Common myeloid progenitor, CD34-positive (primary cell): ENCODE results near the gene MFAP4.

ENCODE experiments used
- CTCF ChIA-PET: fragments of 350-600 bp; sonication (Branson Sonifier 250); formaldehyde crosslinking; loops from one replicate; lab custom pipeline; 2021; ENCODE audit warnings: antibody characterized with exemption; lab: Charles Lee
- POLR2A ChIA-PET: fragments of 350-600 bp; sonication (Branson Sonifier 250); formaldehyde crosslinking; loops from one replicate; lab custom pipeline; 2021; ENCODE audit warnings: antibody characterized with exemption; lab: Charles Lee
- DNase-seq, 3 donors: peaks; one replicate each; pipeline versions ENCODE4 v3.0.0 to v3.0.0-alpha.2; 2013
- H3K27ac ChIP-seq, 2 experiments: 1 replicate in 1 of 2; 2 replicates in 1 of 2; pipeline ENCODE4 v1.7.0; 2013; ENCODE audit warnings: inconsistent platforms in 2 of 2, low read length in 2 of 2, mild to moderate bottlenecking in 2 of 2, low read depth in 1 of 2, moderate library complexity in 1 of 2; ENCODE audit not compliant: severe bottlenecking in 2 of 2, insufficient read depth in 1 of 2, poor library complexity in 1 of 2
- H3K27me3 ChIP-seq, 5 experiments: replicated peaks in 2 of 5; 1 replicate in 3 of 5; 2 replicates in 2 of 5; pipeline versions ENCODE4 v1.6.1 to v1.7.0; 2013; ENCODE audit warnings: low read length in 4 of 5, mild to moderate bottlenecking in 2 of 5, moderate library complexity in 2 of 5, inconsistent platforms in 1 of 5; ENCODE audit not compliant: insufficient read depth in 5 of 5, control insufficient read depth in 4 of 5
- H3K36me3 ChIP-seq, 4 experiments: 1 replicate in 2 of 4; 2 replicates in 2 of 4; pipeline versions ENCODE4 v1.6.1 to v1.7.0; 2013; ENCODE audit warnings: low read length in 3 of 4, control low read depth in 1 of 4, mild to moderate bottlenecking in 1 of 4; ENCODE audit not compliant: control insufficient read depth in 4 of 4, insufficient read depth in 4 of 4
- H3K4me1 ChIP-seq, 4 experiments: 1 replicate in 3 of 4; 2 replicates in 1 of 4; pipeline versions ENCODE4 v1.6.1 to v1.7.1; 2013; ENCODE audit warnings: low read length in 3 of 4, mild to moderate bottlenecking in 3 of 4, control low read depth in 1 of 4, inconsistent platforms in 1 of 4, moderate library complexity in 1 of 4; ENCODE audit not compliant: control insufficient read depth in 4 of 4, insufficient read depth in 4 of 4; ENCODE audit errors: control extremely low read depth in 1 of 4
- H3K4me3 ChIP-seq, 7 experiments: 1 replicate in 4 of 7; 2 replicates in 3 of 7; pipeline versions ENCODE4 v1.5.1 to v1.7.0; 2013; ENCODE audit warnings: mild to moderate bottlenecking in 7 of 7, low read length in 6 of 7, moderate library complexity in 6 of 7, inconsistent platforms in 2 of 7, low read depth in 2 of 7, control low read depth in 1 of 7; ENCODE audit not compliant: insufficient read depth in 4 of 7, control insufficient read depth in 1 of 7; ENCODE audit errors: extremely low read depth in 1 of 7
- H3K9me3 ChIP-seq, 5 experiments: 1 replicate in 4 of 5; 2 replicates in 1 of 5; pipeline versions ENCODE4 v1.6.1 to v1.7.1; 2013; ENCODE audit warnings: low read length in 4 of 5, mild to moderate bottlenecking in 2 of 5, inconsistent platforms in 1 of 5, low read depth in 1 of 5, moderate library complexity in 1 of 5; ENCODE audit not compliant: control insufficient read depth in 4 of 5, insufficient read depth in 2 of 5; ENCODE audit errors: control extremely low read depth in 1 of 5
- WGBS: methylation state at CpG from one replicate; pipeline ENCODE4 v1.1.5; 2013; ENCODE audit not compliant: insufficient coverage; 5-methylcytosine and 5-hydroxymethylcytosine counted together

MFAP4 gene

GRCh38 chr17:19410091-19410490 is 23.1 kb upstream of the MFAP4 start:
- Histone ChIP-seq H3K4me3 (no peak overlapping the region), H3K27ac (no peak overlapping the region), H3K9me3 (no peaks in the 10 kb centered on the region), H3K27me3 (peaks cover 0 to 22% (median 5%) of the 10 kb centered on the region in 5 experiments), H3K4me1 (no peaks in the 10 kb centered on the region), H3K36me3 (no peaks in the 10 kb centered on the region)
- 97% methylated on average over 5 of the region's 6 CpGs for WGBS
- no peak for DNase-seq
- ChIA-PET CTCF (interaction anchor here (1.0 to 1.2 kb wide), 2 partner anchors 32 to 47 kb away, joined by 3 to 4 read pairs; no protein-coding TSS in a partner anchor), POLR2A (no interaction called here)

- H3K36me3 ChIP-seq = no peaks in the 10 kb centered on the region
- 78% methylated on average over 3 of the region's 3 CpGs for WGBS
- H3K4me3 ChIP-seq = no peak overlapping the region
- POLR2A ChIA-PET = no interaction called here
- DNase-seq = no peak
- H3K27me3 ChIP-seq = peaks cover 0 to 16% (median 5%) of the 10 kb centered on the region in 5 experiments
- no peaks in the 10 kb centered on the region for H3K4me1 ChIP-seq
- no peak overlapping the region for H3K27ac ChIP-seq
- CTCF ChIA-PET = interaction anchor here (0.6 to 1.2 kb wide), 2 partner anchors 32 to 62 kb away, joined by 3 read pairs; no protein-coding TSS in a partner anchor
- no peaks in the 10 kb centered on the region for H3K9me3 ChIP-seq
Observed at GRCh38 chr17:19409509-19409908, 22.5 kb upstream of the MFAP4 start.

GRCh38 chr17:19409066-19409465 is 22.1 kb upstream of the MFAP4 start:
- 100% methylated on average over 2 of the region's 3 CpGs for WGBS
- POLR2A ChIA-PET = no interaction called here
- CTCF ChIA-PET = interaction anchor here (0.6 to 1.2 kb wide), 3 partner anchors 31 to 62 kb away, joined by 3 read pairs; no protein-coding TSS in a partner anchor

GRCh38 chr17:19408346-19408710 is 21.3 kb upstream of the MFAP4 start:
- DNase-seq = no peak
- peaks cover 0 to 16% (median 6%) of the 10 kb centered on the region in 5 experiments for H3K27me3 ChIP-seq
- H3K4me1 ChIP-seq = no peaks in the 10 kb centered on the region
- H3K36me3 ChIP-seq = no peaks in the 10 kb centered on the region
- ChIA-PET POLR2A (no interaction called here), CTCF (interaction anchor here (1.2 kb wide), 1 partner anchor 43 kb away, joined by 3 read pairs; no protein-coding TSS in a partner anchor)
- no peaks in the 10 kb centered on the region for H3K9me3 ChIP-seq
- no peak overlapping the region for H3K4me3 ChIP-seq
- WGBS = 100% methylated on average over 2 of the region's 2 CpGs
- no peak overlapping the region for H3K27ac ChIP-seq

More at GRCh38 chr17:19409066-19409465, 22.1 kb upstream of the MFAP4 start:
- Histone ChIP-seq H3K9me3 (no peaks in the 10 kb centered on the region), H3K36me3 (no peaks in the 10 kb centered on the region), H3K4me3 (no peak overlapping the region), H3K27me3 (peaks cover 0 to 16% (median 5%) of the 10 kb centered on the region in 5 experiments), H3K27ac (no peak overlapping the region), H3K4me1 (no peaks in the 10 kb centered on the region)
- no peak for DNase-seq

- Histone ChIP-seq H3K27me3 (peaks cover 0 to 16% (median 8%) of the 10 kb centered on the region in 5 experiments), H3K9me3 (no peaks in the 10 kb centered on the region), H3K36me3 (no peaks in the 10 kb centered on the region), H3K4me3 (no peak overlapping the region), H3K27ac (no peak overlapping the region), H3K4me1 (no peaks in the 10 kb centered on the region)
- POLR2A ChIA-PET = no interaction called here
- 97% methylated on average over 8 of the region's 10 CpGs for WGBS
- CTCF ChIA-PET = interaction anchor here (1.2 to 1.8 kb wide), 2 partner anchors 43 to 45 kb away, joined by 3 to 5 read pairs; partner anchors contain the start of gene B9D1
- no peak for DNase-seq
Observed at GRCh38 chr17:19407601-19408345, 20.8 kb upstream of the MFAP4 start.

- H3K27me3 ChIP-seq = peaks cover 0 to 6% (median 0%) of the 10 kb centered on the region in 5 experiments
- H3K36me3 ChIP-seq = no peaks in the 10 kb centered on the region
- no peak for DNase-seq
- H3K4me3 ChIP-seq = no peak overlapping the region
- CTCF ChIA-PET = no interaction called here
- POLR2A ChIA-PET = no interaction called here
- no peaks in the 10 kb centered on the region for H3K9me3 ChIP-seq
- H3K27ac ChIP-seq = no peak overlapping the region
- WGBS = 100% methylated on average over 4 of the region's 5 CpGs
- peaks cover 0 to 3% (median 0%) of the 10 kb centered on the region in 4 experiments for H3K4me1 ChIP-seq
Observed at GRCh38 chr17:19405114-19405513, 18.1 kb upstream of the MFAP4 start.

GRCh38 chr17:19404264-19404663 is 17.3 kb upstream of the MFAP4 start:
- peaks cover 0 to 7% (median 0%) of the 10 kb centered on the region in 4 experiments for H3K4me1 ChIP-seq
- ChIA-PET CTCF (no interaction called here), POLR2A (no interaction called here)
- WGBS = 100% methylated on average over 1 of the region's 1 CpG
- H3K27me3 ChIP-seq = peaks cover 0 to 3% (median 0%) of the 10 kb centered on the region in 5 experiments
- H3K36me3 ChIP-seq = no peaks in the 10 kb centered on the region
- DNase-seq = no peak
- H3K9me3 ChIP-seq = no peaks in the 10 kb centered on the region
- H3K27ac ChIP-seq = no peak overlapping the region
- H3K4me3 ChIP-seq = no peak overlapping the region
